Body of pancreas (tissue), 4 donors: ENCODE data around the gene IKZF2.

Source experiments
- CTCF ChIP-seq, 7 experiments: fragments of 450-650 bp in 4 of 7; fragments of 200-600 bp in 3 of 7; sonication (generic) in 3 of 7; IDR thresholded peaks; one replicate each; pipeline ENCODE4 v1.5.1; 2016 to 2019; ENCODE audit warnings: antibody characterized with exemption in 7 of 7
- POLR2A ChIP-seq, 3 donors: fragments of 450-650 bp; IDR thresholded peaks; one replicate each; pipeline ENCODE4 v1.6.1; 2016; ENCODE audit warnings: antibody characterized with exemption in 3 of 3, mild to moderate bottlenecking in 2 of 3

DNA sequence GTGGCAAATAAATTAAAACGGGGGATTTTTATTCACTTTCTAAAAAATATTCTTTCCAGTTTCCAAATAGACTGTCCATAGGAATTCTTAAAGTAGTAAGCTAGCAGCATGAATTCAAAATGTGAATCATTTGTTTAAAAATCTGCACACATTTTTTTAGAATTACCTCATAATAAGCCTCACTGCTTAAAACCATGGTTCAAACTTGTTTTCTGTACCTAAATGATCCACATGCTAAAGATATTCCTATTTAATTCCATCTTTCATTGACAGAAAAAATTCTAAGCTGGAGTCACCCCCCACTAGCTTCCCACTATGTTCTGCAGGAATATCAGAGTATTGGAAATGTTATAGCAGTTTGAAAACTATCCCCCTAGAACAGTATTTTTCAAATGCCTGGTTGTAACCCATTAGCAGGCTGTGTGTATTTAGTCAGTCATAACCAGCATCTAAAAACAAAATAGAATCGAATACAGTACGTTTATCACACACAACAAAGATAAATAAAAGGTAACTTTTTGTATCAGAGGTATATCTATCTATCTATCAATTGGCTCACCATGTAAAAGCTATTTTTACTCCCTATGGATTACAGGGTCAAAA, 11.2 kb upstream of the IKZF2 start:
- TF ChIP-seq CTCF (IDR thresholded peaks at IDR 0.05), result no peak
- no peak for TF ChIP-seq POLR2A (IDR thresholded peaks at IDR 0.05)
